ENCODE measurements around the gene NLGN2.

GRCh38 chr17:7382901-7383300, 24.7 kb upstream of the NLGN2 start:
- TF ChIP-seq POLR2AphosphoS5 (IDR thresholded peaks at IDR 0.05; ENCODE audit: low read depth, low read length) (no peak), POLR2A (IDR thresholded peaks at IDR 0.05; ENCODE audit: low read depth, low read length) (no peak), TAF1 (IDR thresholded peaks at IDR 0.05; ENCODE audit: low read depth, low read length) (no peak), SPI1 (IDR thresholded peaks at IDR 0.05; ENCODE audit: low read depth, low read length) (no peak), PAX5 (IDR thresholded peaks at IDR 0.05; ENCODE audit: insufficient read depth, low read length, severe bottlenecking) (no peak), POU2F2 (IDR thresholded peaks at IDR 0.05; ENCODE audit: low read depth, low read length) (no peak)
